Lower lobe of right lung (tissue), 2 donors: ENCODE data around the gene ZNF420. TPM values are rescaled to one million over a fixed set of nuclear protein-coding genes. Genes with fewer than 3 reads are reported as not detected.
A peak's percentile ranks its signal among the peaks of the same experiment; 100 is the strongest.
"Not testable (repeated sequence)": the region's sequence is repeated elsewhere in the genome, so short reads cannot be mapped to it uniquely, and the experiment has no call there.

Experiments
- ATAC-seq, 2 donors: fragments of 200-7000 bp; cut with Tn5 transposase; one replicate each; pipeline ENCODE4 v1.9.1; 2020 to 2022; ENCODE audit warnings: mild to moderate bottlenecking in 2 of 2, moderate library complexity in 2 of 2
- DNase-seq: peaks from one replicate; pipeline ENCODE4 v3.0.0-alpha.2; 2020
- H3K27ac ChIP-seq: fragments of 200-600 bp; one replicate; pipeline ENCODE4 v1.8.0; 2022
- H3K27me3 ChIP-seq: fragments of 200-600 bp; one replicate; pipeline ENCODE4 v1.8.0; 2022; ENCODE audit warnings: low read depth
- H3K36me3 ChIP-seq: fragments of 200-600 bp; one replicate; pipeline ENCODE4 v1.8.0; 2022; ENCODE audit warnings: mild to moderate bottlenecking
- H3K4me1 ChIP-seq: fragments of 200-600 bp; one replicate; pipeline ENCODE4 v1.8.0; 2022
- H3K4me3 ChIP-seq: fragments of 200-600 bp; one replicate; pipeline ENCODE4 v1.8.0; 2022; ENCODE audit warnings: mild to moderate bottlenecking
- H3K9me3 ChIP-seq: fragments of 200-600 bp; one replicate; pipeline ENCODE4 v1.8.0; 2022
- intact Hi-C: fragments of 100-400 bp; cut with DNase I; formaldehyde crosslinking; loops from one replicate; pipeline ENCODE4 v1.11.0; 2022
- total RNA-seq: library from RNA; stranded (reverse); fragmentation: NEBNext Ultra II Directional; extraction: Animal tissue kit (Norgen Biotek cat#: 25700); gene quantifications from one replicate; pipeline ENCODE4 v1.2.1, GENCODE V29; 2021
- TF ChIP-seq, protein P1 (sequence below): fragments of 200-600 bp; IDR thresholded peaks from one replicate; pipeline ENCODE4 v1.8.0; 2022; ENCODE audit warnings: antibody characterized with exemption, mild to moderate bottlenecking
- donor health status: DM: no; HTN: yes; CAD: no; lungs with severe emphysema.

The ZNF420 gene
- total RNA-seq, 1 donor from 2014 or later: 9.1 TPM

DNA sequence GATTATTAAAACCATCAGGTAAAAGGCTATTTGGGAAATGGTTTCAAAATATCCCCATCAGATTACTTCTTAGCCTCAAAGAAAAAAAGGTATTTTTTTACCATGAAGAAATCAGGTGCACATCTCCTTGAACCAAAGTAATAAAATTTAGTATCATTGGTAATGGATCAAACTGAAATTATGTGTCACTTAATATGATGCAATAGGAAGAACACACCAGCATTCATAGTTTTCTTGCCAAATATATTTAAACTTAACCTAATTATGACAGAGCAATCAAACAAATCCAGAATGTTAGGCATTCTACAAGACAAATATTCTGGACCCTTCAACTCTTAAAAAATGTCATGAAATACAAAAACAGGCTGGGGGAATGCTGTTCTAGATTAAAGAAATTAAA is 4.1 kb upstream of the ZNF420 start:
- TF ChIP-seq, protein P1, sequence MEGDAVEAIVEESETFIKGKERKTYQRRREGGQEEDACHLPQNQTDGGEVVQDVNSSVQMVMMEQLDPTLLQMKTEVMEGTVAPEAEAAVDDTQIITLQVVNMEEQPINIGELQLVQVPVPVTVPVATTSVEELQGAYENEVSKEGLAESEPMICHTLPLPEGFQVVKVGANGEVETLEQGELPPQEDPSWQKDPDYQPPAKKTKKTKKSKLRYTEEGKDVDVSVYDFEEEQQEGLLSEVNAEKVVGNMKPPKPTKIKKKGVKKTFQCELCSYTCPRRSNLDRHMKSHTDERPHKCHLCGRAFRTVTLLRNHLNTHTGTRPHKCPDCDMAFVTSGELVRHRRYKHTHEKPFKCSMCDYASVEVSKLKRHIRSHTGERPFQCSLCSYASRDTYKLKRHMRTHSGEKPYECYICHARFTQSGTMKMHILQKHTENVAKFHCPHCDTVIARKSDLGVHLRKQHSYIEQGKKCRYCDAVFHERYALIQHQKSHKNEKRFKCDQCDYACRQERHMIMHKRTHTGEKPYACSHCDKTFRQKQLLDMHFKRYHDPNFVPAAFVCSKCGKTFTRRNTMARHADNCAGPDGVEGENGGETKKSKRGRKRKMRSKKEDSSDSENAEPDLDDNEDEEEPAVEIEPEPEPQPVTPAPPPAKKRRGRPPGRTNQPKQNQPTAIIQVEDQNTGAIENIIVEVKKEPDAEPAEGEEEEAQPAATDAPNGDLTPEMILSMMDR: no peak
- Histone ChIP-seq H3K4me3 (no peak overlapping the region), H3K4me1 (peaks cover 7% of the 10 kb centered on the region), H3K36me3 (no peaks in the 10 kb centered on the region), H3K27ac (no peak overlapping the region), H3K27me3 (no peaks in the 10 kb centered on the region), H3K9me3 (peaks cover 12% of the 10 kb centered on the region)
- intact Hi-C loops: no loop called here
- DNase-seq (no peak), ATAC-seq (no peak)

DNA sequence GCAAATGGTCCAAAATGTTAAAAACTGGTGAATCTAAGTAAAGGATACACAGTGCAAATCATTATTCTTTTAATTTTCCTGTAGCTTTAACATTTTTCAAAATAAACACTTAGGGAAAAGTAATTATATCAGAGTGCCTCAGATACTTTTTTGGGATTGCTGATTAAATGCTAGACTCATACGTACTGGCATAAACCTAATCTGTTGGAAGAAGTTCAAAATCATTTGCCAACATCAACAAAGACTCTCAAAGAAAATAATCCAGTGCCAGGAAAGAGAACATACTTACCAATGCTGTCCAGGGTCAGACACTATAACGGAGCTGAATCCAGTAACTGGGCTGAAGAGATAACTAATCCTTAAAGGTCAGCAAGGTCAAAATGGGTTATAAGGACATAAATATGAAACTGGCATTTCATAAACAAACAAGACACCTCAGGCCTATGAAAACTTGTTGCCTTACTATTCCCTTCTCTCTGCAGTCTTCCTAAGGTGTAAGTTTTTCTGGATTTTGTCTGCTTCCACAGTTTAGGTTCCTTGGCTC is 3.3 kb upstream of the ZNF420 start:
- TF ChIP-seq, protein P1: no peak
- intact Hi-C loops: no loop called here
- Histone ChIP-seq H3K4me1 (peaks cover 12% of the 10 kb centered on the region), H3K27ac (no peak overlapping the region), H3K9me3 (peaks cover 11% of the 10 kb centered on the region), H3K27me3 (no peaks in the 10 kb centered on the region), H3K36me3 (no peaks in the 10 kb centered on the region), H3K4me3 (no peak overlapping the region)
- DNase-seq: no peak
- ATAC-seq: no peak

GRCh38 chr19:37076524-37076923 is 1.7 kb upstream of the ZNF420 start:
- H3K4me3 ChIP-seq, DNase-seq, intact Hi-C loops, H3K9me3 ChIP-seq, H3K27ac ChIP-seq, ATAC-seq, H3K36me3 ChIP-seq, H3K27me3 ChIP-seq: not testable (repeated sequence)
- peaks cover 12% of the 10 kb centered on the region for H3K4me1 ChIP-seq

DNA sequence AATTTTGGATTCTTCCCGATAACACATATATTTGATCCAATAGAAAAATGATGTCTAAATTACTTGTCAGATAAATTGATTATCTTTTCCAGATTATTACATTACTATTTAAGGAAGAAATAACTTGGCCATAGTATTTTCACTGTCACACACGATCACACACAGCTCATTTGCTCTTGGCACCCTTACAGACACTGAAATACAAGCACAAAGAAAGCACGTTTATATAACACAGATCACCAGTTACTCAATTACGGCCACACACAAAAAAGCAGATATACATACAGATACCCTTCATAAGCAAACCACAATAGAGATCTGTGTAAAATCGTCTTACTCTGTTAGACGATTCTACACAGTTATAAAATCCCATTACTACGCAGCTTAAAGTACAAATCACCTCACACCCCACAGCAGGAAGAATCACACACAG is 716 bp upstream of the ZNF420 start:
- Histone ChIP-seq H3K9me3 (peaks cover 7% of the 10 kb centered on the region), H3K27ac (peak overlapping the region; percentile 85), H3K36me3 (no peaks in the 10 kb centered on the region), H3K4me3 (peak overlapping the region; percentile 90), H3K27me3 (no peaks in the 10 kb centered on the region), H3K4me1 (peaks cover 12% of the 10 kb centered on the region)
- TF ChIP-seq, protein P1: no peak
- ATAC-seq (no peak), DNase-seq (no peak)
- intact Hi-C loops: no loop called here

- no peaks in the 10 kb centered on the region for H3K27me3 ChIP-seq
- H3K9me3 ChIP-seq: peaks cover 19% of the 10 kb centered on the region
- H3K4me1 ChIP-seq: peaks cover 12% of the 10 kb centered on the region
- peak overlapping the region; percentile 85 for H3K27ac ChIP-seq
- TF ChIP-seq, protein P1: no peak
- no peak for ATAC-seq
- H3K4me3 ChIP-seq: peak overlapping the region; percentile 90
- intact Hi-C loops: no loop called here
- no peak for DNase-seq
- H3K36me3 ChIP-seq: no peaks in the 10 kb centered on the region
These were observed 442 bp downstream of the ZNF420 start for GRCh38 chr19:37078717-37079032.

DNA sequence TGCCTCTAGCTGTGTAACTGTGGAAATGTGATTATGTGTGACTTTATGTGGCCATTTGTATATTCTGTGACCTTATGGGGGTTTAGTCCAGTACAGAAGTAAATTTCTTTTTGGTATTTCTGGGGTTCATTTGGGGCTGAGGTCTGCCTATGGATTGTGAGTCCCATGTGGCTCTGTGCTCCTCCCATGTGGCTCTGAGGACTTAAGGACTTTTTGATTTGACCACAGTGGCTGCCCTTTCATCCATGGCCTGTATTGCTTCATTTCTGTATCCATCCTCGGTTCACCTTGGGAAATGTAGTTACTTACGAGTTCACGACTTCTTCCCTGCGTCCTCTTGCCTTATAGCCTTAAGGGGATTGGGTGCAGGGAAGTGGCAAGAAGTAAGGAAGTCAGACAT is 1.0 kb downstream of the ZNF420 start:
- Histone ChIP-seq H3K27ac (no peak overlapping the region), H3K4me3 (peak overlapping the region; percentile 90), H3K36me3 (no peaks in the 10 kb centered on the region), H3K4me1 (peaks cover 12% of the 10 kb centered on the region), H3K27me3 (no peaks in the 10 kb centered on the region), H3K9me3 (peaks cover 23% of the 10 kb centered on the region)
- TF ChIP-seq, protein P1: no peak
- ATAC-seq: no peak
- no peak for DNase-seq
- intact Hi-C loops: no loop called here
